Ammon's horn (tissue), 1 donor: Measurements from ENCODE around the gene CDK18.
"Not testable (repeated sequence)": the region's sequence is repeated elsewhere in the genome, so short reads cannot be mapped to it uniquely, and the experiment has no call there.

Source experiments
- DNase-seq: peaks from one replicate; pipeline ENCODE4 v3.0.0-alpha.2; 2016; ENCODE audit warnings: low spot score

Gene CDK18

DNA sequence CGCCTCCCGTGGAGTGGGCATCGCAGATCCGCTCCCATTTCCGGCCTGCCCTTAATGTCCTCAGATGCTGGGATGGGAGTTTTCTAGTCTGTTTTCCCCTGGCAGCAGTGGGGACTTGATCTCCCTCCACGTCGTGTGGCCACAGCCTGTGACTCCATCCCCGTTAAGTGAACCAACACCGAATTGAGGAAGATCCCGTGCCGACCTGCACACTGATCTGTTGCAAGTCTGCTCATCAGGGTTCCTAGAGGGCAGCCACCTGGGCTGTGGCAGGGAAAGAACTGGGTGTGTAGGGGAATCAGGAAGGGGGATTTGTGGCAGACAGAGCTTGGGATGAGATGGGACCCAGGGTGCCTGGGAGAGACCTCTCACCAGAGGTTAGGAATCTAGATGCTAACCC lies 23.3 kb upstream of the CDK18 start:
- DNase-seq = no peak

DNA sequence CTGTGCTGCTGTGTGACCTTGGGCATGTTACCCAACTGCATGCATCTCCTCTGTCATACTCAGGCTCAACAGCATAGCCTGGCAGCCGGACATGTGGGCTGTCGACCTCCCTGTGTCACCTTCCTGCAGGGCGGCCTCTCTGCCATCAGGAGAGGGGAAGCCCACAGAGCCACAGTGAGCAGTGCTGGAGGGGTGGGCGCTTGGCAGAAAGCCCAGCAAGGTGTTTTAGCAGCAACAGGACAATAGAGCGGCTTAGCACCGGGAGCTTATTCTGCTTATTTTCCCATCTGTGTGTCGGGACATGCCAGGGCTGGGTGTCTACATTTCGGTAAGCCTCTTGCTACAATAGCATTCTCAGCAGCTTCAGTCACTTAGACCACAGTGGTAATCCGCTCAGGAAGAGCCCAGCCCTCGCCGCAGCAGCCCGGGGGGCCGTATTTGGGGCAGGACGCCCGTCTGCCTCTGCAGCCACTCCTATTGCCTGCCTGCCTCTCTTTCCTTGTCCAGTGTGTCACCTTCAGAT lies 22.8 kb upstream of the CDK18 start:
- DNase-seq = no peak

DNA sequence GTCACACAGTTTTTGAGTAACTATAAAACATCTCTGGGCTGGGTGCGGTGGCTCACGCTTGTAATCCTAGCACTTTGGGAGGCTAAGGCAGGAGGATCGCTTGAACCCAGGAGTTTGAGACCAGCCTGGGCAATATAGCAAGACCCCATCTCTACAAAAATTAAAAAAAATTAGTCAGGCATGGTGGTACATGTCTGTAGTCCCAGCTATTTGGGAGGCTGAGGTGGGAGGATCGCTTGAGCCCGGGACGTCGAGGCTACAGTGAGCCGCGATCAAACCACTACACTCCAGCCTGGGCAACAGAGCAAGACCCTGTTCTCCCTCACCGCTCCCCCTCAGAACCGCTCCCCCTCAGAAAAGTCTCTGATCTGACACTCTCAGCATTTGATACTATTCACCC lies 21.9 kb upstream of the CDK18 start:
- not testable (repeated sequence) for DNase-seq

DNA sequence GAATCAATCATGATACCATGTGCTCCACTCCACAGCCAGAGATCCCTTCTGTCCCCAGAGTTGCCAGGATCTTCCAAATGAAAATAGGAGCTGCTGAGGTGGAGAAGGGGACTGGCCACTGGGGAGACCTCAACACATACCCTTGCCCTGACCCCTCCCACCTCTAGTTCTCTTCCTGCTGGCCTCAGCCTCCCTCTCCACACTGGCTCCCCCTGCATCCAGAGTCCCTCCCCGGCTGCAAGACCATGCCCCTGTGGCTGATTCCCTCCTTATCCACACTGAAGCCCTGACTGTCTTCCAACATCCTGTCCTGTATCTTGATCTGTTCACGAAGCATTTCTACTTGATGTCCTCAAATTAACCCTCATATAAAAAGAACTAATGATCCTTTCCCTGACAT lies 21.1 kb upstream of the CDK18 start:
- DNase-seq = no peak

DNA sequence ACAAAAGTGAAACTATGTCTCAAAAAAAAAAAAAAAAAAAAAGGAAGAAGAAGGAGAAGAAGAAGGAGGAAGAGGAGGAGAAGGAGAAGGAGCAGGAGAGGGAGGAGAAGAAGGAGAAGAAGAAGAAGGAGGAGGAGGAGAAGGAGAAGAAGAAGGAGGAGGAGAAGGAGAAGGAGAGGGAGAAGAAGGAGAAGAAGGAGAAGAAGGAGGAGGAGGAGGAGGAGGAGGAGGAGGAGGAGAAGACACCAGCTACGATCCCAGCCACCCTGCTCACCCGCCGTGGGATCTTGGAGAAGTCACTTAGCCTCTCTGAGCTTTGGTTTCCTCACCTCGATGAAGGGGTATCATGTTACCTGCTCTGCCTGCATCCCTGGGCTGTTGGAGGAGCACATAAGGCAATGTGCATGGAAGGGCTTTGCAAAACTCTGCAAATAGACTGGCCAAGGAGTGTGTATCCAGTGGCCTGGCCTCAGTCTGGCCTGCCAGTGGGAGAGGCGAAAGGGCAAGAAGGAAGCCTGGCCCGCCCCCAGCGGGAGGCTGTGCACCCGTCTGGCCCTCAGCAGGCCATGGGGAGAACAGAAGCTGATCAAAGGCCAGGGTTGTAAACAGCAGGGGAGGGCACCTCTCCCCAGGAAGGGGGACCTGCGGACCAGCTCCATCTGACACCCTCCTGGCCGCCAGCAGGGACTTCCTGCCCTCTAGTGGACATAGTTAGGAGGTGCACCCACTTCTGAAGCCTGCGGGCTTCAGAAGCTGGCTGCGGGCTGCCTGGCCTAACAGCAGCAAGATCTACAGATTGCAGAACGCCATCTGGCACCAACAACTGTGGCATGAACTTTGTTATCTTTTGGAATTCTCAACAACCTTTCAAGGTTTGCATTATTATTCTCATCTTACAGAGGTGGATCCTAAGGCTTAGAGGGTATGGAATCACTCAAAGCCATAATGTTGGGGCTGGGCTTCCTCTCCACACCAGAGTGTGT lies 19.2 kb upstream of the CDK18 start:
- DNase-seq = peak; percentile 85

DNA sequence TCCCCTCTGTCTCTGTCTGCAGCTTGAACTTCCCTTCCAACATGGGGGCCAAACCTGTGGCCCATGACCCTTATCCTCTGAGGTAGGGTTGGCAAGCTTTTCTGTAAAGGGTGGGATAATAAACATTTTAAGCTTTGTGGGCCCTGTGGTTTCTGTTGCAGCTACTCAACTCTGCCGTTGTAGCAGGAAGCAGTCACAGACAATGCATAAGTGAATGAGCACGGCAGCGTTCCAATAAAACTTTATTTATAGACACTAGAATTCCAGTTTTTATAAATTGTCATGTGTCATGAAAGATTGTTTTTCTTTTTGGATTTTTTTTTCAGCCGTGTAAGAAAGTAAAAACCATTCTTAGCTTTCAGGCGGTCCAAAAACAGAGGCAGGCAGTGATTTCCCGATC lies 18.2 kb upstream of the CDK18 start:
- no peak for DNase-seq

DNA sequence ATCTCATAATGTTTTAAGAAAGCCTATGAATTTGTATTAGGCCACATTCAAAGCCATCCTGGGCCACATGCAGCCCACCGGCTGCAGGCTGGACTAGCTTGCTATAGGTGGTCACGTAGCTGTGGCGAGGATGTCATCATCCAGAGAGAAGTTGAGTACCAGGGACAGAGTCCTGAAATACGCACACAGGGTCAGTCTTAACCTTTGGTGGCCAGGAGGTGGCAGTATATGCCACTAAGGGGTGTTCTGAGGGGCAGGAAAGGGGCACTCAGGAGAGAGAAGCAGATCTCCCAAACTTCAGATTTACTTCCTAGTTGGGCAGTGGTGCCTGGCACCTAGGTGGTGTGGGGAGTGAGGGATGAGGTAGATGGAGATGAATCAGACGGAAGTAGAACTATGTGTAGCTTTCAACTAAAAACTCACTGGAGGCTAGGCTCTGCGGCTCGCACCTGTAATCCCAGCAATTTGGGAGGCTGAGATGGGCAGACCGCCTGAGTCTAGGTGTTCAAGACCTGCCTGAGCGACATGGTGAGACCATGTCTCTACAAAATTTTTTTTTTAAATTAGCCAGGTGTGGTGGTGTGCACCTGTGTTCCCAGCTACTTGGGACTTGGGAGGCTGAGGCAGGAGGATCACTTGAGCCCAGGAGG lies 16.3 kb upstream of the CDK18 start:
- DNase-seq = peak; percentile 85

DNA sequence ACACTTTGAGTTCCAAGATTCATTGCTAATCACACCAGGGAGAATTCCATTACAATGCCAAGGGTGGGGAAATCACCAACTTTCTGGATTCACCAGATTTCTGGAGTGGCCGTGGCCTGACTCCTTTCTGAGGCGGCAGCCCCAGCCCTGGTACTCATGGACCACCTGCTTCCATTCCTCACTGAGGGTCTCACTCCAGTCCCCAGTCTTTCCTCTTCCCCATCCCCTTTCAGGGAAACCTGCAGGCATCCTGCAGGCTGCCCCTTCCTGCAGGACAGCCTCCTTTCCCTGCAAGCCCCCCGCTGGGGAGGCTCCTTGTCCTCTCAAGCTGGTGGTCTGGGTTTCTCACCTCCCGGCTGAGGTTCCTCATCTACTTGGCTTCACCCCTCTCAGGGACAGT lies 12.7 kb upstream of the CDK18 start:
- no peak for DNase-seq

DNA sequence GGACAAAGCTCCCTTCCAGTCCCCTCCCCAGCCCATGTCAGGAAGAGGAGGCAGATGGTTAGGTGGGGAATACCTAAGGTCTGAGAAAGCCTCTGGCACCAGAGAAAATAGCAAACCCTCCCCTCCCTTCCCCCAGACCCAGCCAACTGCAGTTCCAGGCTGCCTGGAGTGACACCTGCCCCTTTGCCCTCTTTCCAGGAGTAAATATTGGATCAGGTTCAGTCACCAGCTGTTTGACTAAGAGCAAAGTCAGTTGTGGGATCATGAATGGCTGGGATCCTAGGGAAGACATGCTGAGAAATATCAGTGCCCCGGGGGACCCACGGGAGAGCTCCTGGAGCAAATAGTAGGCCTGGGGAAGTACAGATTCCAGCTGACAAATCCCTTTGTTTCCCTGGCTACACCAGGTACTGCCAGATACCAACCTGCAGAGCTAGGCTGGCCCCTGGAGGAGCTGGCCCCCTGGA lies 12.2 kb upstream of the CDK18 start:
- DNase-seq = no peak

DNA sequence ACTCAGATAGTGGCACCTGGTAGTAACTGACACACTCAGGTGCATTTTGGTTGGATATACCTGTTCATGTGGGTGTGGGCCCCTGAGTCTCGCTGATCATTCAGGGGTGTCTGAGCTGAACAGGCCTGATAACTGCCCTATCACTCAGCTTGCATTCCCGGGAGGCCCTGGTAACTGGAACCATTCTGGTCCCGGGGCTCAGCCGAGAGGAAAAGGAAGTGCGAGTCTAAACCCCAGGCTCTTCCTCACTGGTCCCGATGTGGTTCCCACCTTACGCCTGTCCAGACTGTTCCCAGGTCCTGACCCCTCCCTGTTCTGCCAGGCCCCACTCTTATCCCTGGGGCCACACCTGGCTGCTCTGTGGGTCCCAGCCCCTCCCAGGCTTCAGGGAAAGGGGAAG lies 11.7 kb upstream of the CDK18 start:
- no peak for DNase-seq

DNA sequence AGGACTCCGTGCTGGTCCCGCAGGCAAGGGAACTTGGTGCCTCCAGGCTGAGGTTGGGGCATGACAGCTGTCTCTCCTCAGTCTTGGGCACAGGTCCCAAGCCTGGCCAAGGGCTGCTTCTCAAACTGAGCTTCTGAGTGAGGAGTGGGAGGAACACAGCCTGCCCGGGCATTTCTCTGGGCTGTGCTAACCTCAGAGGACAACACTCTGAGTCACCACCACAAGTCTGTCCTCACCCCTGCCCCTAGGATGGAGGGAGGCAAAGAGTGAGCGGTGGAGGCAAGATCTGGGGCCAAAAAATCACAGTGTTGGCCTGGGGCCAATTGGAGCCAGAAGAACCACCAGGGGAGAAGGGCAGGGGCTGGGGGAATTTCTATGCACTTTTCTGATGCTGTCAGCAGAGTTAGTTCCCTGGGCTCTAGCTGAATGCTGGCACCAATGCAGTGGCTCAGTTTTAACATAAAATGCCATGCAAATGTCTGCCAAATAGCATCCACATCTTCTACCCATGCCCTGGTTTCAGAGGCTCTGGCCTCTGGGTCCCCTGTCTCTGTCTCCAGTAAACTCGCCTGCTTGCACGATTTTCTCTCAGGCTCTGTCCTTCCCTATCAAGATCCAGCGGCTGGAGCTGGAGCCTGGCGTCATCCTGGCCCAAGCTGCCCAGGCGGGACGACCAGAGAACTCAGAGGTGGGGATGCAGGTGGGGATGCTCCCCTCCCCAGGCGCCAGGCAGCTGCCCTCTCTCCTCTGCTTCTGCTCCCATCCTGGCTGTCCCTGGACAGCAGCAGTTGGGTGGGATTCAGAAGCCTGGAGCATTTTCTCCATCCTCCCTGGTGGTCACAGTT lies 11.0 kb upstream of the CDK18 start:
- no peak for DNase-seq

DNA sequence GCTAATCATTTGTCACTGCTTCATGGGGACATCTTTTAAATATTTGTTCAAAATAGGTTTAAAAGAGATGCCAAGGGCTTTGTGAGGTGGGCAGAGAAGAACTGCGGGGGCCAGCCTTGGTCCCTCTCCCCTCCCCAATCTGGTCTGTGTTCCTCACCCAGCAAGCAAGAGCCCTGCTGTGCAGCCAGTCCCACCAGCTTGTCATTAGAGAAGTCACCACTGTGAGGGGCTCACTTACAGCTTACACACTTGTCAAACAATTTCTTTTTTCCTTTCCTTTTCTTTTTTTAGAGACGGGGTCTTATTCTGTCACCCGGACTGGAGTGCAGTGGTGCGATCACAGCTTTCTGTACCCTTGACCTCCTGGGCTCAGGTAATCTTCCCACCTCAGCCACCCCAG lies 10.4 kb upstream of the CDK18 start:
- peak; percentile 51 for DNase-seq

DNA sequence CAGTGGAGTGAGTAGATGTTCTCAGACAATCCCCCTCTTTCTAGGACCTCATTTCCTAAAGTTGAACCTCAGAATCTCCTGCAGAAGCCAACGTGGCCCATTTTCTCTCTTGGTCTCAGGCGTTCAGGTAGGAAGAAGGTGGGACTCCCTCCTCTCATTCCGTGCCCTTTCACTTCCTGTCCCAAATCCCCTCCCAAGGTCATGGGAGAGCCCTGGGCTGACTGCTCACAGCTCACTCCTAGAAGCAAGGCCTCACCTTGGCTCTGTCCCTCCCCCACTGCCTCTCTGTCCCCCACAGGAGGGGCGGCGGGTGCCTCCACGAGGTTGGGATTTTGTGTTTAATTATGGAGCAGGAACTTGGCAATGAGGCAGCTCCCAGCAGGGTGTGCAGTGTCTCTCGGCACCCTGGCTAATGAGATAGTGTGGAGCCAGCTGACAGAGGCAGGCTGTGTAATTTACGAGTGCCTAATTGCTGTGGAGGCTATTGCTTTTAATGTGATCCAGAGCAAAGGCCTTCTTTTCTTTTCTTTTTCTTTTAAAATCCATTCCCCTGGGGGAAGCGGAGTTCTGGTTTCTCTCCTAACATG lies 9.1 kb upstream of the CDK18 start:
- DNase-seq = peak; percentile 75

DNA sequence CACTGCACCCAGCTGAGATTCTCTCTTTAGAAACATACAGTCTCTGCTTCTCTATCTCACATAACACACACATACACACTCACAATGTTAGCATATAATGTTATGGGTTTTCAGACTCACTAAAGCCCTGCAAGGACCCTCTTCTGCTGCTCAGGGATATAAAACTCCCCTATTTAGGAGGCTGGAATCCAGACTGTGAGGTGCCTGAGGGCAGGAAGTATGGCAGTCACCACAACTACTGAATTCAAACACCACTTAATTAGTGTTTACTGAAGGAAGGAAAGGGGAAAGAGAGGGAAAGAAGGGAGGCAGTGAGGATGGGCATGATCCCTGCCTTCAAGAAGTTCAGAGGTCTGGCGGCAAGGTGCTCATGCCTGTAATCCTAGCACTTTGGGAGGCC lies 7.8 kb upstream of the CDK18 start:
- no peak for DNase-seq

DNA sequence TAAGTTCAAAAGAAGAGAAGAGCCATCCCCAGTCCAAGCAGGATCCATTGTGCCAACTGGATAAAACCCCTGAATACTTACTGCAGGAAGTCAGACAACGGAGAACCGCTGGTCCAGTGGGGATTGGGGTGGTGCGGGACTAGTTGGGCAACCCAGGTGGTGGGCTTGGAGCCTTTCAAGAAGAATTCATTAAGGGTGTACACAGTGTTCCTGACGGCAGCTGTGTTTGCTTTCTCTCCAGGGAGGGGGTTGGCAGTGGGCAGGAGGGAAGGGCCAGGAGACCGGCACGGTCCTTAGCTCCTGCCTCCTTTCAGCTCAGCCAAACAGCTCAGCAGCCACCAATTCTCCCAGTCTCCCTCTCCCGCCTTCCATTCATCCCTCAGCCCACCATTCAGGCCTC lies 7.1 kb upstream of the CDK18 start:
- no peak for DNase-seq

DNA sequence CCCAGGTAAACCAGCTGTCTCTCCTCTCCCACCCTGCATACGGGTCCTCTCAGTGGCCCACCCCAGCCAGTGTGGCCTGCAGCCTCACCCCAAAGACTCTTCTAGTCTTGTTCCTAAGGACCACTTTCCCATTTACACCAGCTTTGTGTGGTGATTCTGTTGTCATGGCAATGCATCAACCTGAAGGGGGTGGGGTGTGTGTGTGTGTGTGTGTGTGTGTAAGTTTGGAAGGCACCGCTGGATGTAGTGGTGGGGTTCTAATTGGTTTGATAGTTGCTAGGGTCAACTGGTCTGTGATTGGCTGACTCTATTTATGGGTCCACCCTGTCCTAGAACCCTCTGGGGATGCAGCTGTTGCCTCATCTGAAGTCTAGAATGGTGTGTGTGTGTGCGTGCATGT lies 4.7 kb upstream of the CDK18 start:
- DNase-seq = no peak

DNA sequence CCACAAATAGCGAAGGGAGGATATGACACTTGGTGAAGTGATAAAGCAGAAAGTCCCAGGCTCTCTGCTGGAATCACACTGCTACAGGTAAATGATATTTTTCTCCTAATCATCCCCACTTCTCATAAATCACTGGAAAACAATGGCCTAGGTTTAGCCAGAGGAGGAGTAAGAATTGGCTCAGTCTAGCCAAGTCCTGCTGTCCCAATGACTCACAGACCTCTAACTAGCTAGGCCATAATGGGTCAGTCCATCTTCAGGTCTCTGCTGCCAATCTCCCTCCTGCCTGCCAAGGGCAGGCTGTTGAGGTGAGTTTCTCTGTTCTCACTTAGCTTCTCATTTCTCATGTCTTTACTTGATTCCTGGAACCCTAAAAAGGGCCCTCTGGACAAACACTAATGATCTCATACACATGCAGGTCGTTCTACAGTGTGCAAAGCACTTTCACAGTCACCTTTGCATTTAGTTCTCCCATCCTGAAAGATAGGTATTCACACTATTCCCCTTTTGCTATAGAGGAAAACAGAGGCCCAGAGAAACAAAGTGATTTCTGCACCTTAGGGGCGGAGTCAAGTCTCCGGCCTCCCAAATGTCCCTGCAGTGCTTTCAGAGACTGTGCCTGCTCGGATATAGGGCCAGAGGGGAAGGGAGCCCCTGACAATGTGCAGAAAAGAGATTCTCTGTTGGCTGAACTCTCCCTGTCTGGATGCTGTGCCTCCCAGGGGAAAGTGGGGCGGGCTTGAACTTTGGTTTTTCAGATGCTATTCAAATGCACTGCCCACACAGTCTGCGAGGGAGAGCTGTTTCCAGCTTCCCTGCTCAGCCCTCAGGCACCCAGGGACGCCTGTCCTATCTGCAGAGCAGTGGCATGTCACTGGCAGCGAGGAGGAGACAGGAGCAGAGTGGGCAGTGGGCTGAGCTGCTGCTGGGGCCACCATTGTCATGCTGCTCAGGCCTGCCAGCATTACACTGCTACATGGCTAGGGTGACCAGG lies 3.9 kb upstream of the CDK18 start:
- DNase-seq = no peak

DNA sequence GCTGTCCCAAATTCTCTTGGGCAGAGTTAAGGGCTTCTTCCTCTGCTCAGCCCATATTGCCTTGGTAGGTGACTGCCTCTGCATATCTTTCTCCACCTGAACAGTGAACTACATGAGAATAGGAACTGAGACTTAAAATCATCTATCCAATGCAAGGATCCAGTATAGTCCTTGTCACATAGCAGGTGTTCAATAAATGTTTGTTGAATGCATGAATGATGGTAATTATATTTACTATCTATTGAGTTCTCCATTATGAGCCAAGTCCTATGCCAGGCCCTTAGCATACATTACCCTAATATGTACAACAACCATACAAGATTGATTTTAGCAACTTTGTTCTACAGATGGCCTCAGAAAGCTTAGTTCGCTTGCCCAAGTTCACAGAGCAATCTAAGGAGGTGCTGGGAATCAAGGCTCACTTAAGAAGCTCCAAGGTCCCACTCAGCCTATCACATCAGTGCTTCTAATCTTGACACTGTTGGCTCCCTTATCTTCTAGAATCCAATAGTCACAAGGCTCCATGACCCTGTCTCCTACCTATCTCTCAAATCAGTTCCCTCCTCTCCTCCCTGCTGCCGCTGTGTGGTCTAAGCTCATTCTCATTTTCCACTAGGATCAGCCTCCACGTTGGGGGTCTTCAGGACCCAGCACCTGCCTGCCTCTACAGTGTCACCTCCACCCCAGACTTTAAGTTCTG lies 2.2 kb upstream of the CDK18 start:
- no peak for DNase-seq

DNA sequence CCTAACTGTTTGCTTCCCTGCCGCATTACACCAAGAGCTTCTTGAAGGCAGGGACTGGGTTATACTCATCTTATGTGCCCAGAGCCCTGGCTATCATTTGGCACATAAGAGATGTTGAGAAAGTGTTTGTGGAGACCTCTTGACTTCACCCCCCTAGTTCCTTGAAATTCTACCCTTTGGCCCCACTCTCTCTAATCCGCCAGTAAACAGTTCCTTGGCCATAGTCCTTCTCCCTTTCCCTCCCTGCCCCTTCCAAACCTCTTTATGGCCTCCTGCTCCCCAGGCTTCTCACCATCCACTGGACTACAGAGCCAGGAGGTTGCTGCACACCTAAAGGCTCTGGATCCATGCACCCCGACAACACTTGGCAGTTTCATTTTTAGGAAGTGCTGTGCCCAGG lies 1.5 kb upstream of the CDK18 start:
- no peak for DNase-seq
